HG03565 (cell line): ENCODE data around the gene TMEM183A.
"Not testable (repeated sequence)": the region's sequence is repeated elsewhere in the genome, so short reads cannot be mapped to it uniquely, and the experiment has no call there.

Experiments used
- ATAC-seq: cut with Tn5 transposase; IDR thresholded peaks from one replicate; pipeline ENCODE4 v1.9.1; 2021; ENCODE audit warnings: mild to moderate bottlenecking, moderate library complexity; ENCODE audit not compliant: unreplicated experiment

The TMEM183A gene

GRCh38 chr1:202987255-202987654, 19.9 kb upstream of the TMEM183A start:
- ATAC-seq, result no peak

DNA sequence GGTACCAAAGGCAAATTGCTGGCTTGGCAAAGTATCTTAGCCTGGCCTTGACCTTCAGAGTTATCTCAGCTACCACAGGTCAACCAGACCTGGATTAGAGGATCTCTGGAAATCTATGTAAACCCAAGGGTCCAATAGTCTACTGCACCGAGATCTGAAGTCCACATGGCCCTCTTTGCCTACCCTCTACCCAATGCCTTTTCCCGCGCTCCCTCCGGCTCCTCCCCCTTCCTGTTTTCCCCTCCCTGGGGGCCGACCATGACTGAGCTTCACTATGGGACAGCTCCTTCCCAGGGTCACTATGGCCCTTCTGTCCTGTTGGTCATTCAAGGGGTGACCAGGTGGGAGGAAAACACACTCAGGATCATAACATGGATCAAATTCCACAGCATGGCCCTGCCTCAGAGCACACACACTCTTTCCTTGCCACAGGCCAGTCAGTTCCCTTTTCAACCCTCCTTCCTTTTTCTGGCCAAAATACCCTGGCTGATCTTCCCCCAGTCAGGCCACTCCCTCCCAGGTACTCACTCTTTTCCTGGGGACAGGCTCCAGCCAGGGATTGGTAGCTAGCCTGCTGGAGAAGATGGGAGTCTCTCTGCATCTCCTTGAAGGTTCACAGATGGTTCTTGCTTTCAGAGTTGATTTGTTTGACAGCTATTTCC, 19.1 kb upstream of the TMEM183A start:
- no peak for ATAC-seq

GRCh38 chr1:202989879-202990278, 17.3 kb upstream of the TMEM183A start:
- no peak for ATAC-seq

DNA sequence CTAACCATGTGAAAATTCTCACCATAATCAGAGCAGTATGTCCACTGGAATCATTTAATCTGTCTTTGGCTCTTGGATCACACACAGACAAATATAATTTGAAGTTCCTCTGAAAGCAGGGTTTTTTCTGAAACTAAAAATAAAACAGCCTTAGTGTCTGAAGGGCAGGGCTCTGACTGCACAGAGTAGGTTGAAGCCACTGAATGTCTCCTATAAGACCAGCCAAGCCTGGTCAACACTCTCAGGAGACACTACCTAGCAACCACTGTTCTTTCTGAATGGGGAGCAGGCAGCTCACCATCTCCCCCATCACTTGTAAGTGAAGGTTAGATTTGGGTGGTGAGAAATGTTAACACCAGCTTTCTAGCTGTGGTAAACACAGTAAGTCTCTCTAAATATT, 16.1 kb upstream of the TMEM183A start:
- ATAC-seq, result no peak

DNA sequence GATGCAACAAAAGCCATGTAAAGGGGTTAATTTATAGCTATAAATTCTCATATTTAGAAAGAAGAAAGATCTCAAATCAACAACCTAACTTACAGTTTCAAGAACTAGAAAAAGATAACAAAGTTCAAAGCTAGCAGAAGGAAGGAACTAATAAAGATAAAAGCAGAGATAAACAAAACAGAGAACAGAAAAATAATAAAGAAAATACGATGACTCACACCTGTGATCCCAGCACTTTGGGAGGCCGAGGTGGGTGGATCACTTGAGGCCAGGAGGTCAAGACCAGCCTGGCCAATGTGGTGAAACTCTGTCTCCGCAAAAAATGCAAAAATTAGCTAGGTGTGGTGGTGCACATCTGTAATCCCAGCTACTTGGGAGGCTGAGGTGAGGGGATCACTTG, 12.4 kb upstream of the TMEM183A start:
- no peak for ATAC-seq

GRCh38 chr1:202998836-202999750, 8.1 kb upstream of the TMEM183A start:
- ATAC-seq, result no peak

GRCh38 chr1:203000217-203000944, 6.8 kb upstream of the TMEM183A start:
- ATAC-seq, result no peak

- ATAC-seq, result no peak
Measured at GRCh38 chr1:203001986-203002385, 5.2 kb upstream of the TMEM183A start.

DNA sequence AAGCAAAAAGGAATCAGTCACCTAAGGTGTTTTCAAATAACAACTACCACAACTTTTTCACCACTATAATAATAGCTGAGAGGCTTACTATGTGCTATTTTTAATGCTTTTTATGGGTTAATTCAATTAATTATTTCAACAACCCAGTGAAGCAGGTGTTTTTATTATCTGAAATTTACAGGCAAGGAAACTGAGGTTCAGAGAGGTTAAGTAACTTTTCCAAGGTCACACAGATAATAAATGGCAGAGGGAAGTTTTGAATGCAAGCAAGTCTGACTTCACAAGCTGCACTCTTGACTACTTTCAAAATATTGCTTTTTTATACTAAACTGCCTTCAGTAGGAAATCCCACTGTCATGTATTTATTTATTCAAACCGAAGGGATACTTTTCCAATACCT, 4.2 kb upstream of the TMEM183A start:
- no peak for ATAC-seq

DNA sequence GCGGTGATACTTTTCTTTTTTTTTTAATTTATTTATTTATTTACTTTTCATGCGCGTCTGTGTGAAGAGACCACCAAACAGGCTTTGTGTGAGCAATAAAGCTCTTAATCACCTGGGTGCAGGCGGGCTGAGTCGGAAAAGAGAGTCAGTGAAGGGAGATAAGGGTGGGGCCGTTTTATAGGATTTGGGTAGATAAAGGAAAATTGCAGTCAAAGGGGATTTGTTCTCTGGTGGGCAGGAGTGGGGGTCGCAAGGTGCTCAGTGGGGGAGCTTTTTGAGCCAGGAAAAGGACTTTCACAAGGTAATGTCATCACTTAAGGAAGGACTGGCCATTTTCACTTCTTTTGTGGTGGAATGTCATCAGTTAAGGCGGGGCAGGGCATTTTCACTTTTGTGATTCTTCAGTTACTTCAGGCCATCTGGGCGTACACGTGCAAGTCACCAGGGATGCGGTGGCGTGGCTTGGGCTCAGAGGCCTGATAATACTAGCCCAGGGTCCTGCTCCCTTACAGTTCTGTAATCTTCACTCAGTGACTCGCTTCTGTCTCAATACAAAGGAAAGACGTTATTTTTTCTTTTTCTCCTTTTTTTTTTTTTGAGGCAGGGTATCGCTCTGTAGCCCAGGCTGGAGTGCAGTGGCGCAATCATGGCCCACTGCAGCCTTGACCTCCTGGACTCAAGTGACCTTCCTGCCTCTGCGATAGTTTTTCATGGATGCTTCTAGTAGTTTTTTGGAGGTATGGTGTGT, 1.6 kb upstream of the TMEM183A start:
- not testable (repeated sequence) for ATAC-seq

DNA sequence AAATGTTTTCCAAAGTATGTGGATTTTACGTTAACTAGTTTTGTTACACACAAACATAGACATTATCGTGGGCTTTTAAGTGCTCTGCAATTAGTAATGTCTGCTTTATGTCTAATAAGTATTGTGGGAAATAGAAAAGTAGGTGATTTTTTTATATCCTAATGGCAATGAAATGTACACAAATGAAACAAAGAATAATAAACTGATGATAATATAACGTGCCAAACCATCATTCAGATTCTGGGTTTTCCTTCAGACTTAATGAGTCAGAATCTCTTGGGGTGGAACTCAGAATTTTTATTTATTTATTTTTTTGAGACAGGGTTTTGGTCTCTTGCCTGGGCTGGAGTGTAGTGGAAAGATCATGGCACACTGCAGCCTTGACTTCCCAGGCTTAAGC, 2.0 kb downstream of the TMEM183A start:
- ATAC-seq, result no peak

GRCh38 chr1:203011582-203011981, 4.4 kb downstream of the TMEM183A start:
- ATAC-seq, result no peak

GRCh38 chr1:203017061-203017460, 9.9 kb downstream of the TMEM183A start:
- ATAC-seq, result no peak

DNA sequence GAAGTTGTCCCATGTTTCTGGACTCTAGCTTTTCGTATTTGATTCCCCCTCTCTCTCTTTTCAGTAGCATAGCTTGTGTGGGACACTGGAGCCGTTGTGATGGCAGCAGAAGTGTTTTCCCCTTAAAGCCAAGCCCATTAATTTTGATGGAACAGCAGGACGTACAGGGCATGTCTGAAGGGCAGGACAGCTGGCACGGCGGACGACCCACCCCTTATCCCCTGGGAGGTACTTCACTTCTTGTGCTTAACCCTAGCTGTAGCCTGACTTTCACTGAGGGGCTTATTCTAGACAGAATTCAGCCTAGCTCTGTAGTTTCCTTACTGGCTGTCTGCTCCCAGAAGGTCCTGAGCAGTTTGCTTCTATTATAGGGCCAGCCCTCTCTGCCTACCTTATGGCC, 10.5 kb downstream of the TMEM183A start:
- ATAC-seq, result no peak

- not testable (repeated sequence) for ATAC-seq
Measured at GRCh38 chr1:203022855-203023254, 15.7 kb downstream of the TMEM183A start.

- no peak for ATAC-seq
Measured at GRCh38 chr1:203025686-203026030, 18.5 kb downstream of the TMEM183A start.

GRCh38 chr1:203026031-203026665, 19.0 kb downstream of the TMEM183A start, which contains the start of gene PPFIA4:
Gene PPFIA4, plus strand, starts transcription at chr1:203026491. Its CDS starts 12,518 bp downstream, at chr1:203039009.
- ATAC-seq, result peak; percentile 51

DNA sequence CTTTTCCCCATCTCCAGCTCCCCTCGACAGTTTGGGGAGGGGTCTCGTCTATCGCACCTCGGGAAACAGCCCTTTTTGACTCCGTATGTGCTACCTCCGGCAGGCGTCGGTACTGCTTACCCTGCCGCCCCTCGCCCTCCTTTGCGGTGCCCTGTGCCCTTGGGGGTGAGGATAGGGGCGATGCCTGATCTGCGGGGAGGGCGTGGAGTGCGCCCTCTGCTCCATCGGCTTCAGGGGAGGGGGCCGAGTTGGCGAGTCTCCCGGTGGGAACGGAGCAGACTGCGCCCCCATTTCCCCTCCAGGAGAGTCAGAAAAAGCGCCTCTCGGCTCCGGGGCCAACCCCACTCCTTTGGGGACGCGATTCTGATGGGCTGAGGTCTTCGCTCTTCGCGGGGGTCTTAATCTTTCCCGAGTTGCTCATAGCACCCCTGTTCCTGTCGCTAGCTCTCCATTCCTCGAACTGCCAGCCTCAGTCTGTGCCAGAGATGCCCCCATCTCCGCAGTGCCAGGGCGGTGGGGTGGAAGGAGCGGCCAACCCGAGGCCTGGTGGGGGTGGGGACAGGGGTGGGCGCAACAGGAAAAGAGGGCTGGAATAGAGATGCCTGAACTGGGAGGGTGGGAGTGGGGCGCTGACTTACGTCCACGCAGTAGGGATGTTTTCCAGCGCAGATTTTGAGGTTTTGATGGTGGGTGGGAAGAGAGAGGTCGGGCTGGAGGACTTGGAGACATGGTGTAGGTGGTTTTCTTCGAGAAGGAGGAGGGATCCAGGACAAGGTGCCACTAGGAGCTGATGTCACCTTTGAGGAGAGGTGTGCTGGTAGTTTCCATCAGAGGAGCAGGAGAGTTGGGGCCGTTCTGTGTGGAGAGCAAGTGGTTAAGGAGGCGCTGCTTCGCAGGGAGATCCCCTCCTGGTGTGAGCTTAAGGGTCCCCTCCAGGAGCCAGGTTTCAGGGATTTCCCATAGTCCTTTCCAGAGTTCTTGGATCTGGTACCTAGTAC, 19.8 kb downstream of the TMEM183A start:
- no peak for ATAC-seq
